HepG2 (cell line): ENCODE measurements around the gene NUTF2. TPM values are rescaled to one million over a fixed set of nuclear protein-coding genes. Genes with fewer than 3 reads are reported as not detected.
A peak's percentile ranks its signal among the peaks of the same experiment; 100 is the strongest.

ENCODE experiments used
- ATF6 ChIP-seq: sonication (generic); formaldehyde crosslinking; conservative IDR thresholded peaks from 2 replicates; pipeline ENCODE4 v1.4.0; 2020; ENCODE audit warnings: missing genetic modification reagents
- CBFB ChIP-seq: sonication (generic); formaldehyde crosslinking; IDR thresholded peaks from 2 replicates; pipeline ENCODE4 v1.4.0; 2020; ENCODE audit warnings: missing genetic modification reagents
- CENPT ChIP-seq: sonication (generic); formaldehyde crosslinking; IDR thresholded peaks from 2 replicates; pipeline ENCODE4 v1.8.0; 2022; ENCODE audit warnings: low read depth, mild to moderate bottlenecking, moderate library complexity, missing genetic modification reagents
- CREM ChIP-seq, 2 experiments: sonication (generic) in 1 of 2; formaldehyde crosslinking in 1 of 2; IDR thresholded peaks; 2 replicates each; pipeline versions ENCODE4 v1.4.0 to v1.6.1; 2016 to 2020; ENCODE audit warnings: antibody characterized with exemption in 1 of 2, mild to moderate bottlenecking in 1 of 2, missing genetic modification reagents in 1 of 2
- CTCF ChIP-seq: sonication (generic); formaldehyde crosslinking; IDR thresholded peaks from 2 replicates; pipeline ENCODE4 v1.5.0; 2020; ENCODE audit warnings: mild to moderate bottlenecking, missing genetic modification reagents, moderate library complexity
- ELF1 ChIP-seq: sonication (generic); formaldehyde crosslinking; IDR thresholded peaks from 2 replicates; pipeline ENCODE4 v1.4.0; 2020; ENCODE audit warnings: missing genetic modification reagents
- NONO ChIP-seq, 2 experiments: fragments of 450-650 bp in 1 of 2; sonication (generic) in 1 of 2; formaldehyde crosslinking in 1 of 2; IDR thresholded peaks in 1 of 2; conservative IDR thresholded peaks in 1 of 2; 2 replicates each; pipeline versions ENCODE4 v1.6.1 to v1.8.0; 2017 to 2022; ENCODE audit warnings: mild to moderate bottlenecking in 1 of 2, missing genetic modification reagents in 1 of 2, moderate library complexity in 1 of 2
- NR3C1 ChIP-seq: sonication (generic); formaldehyde crosslinking; IDR thresholded peaks from 2 replicates; pipeline ENCODE4 v1.4.0; 2020; ENCODE audit warnings: missing genetic modification reagents
- SSRP1 ChIP-seq: IDR thresholded peaks from 2 replicates; pipeline ENCODE4 v1.6.1; 2016; ENCODE audit warnings: control low read depth
- TGIF2 ChIP-seq: IDR thresholded peaks from 2 replicates; pipeline ENCODE4 v1.6.1; 2016; ENCODE audit warnings: control low read depth, missing compliant biosample characterization
- ZBTB33 ChIP-seq: sonication (generic); formaldehyde crosslinking; IDR thresholded peaks from 2 replicates; pipeline ENCODE4 v1.4.0; 2020; ENCODE audit warnings: missing genetic modification reagents
- ZIK1 ChIP-seq: sonication (generic); formaldehyde crosslinking; IDR thresholded peaks from 2 replicates; pipeline ENCODE4 v1.5.0; 2020; ENCODE audit warnings: mild to moderate bottlenecking, low read depth, missing genetic modification reagents, borderline replicate concordance
- ZNF205 ChIP-seq: IDR thresholded peaks from 2 replicates; pipeline ENCODE4 v1.6.1; 2018; ENCODE audit warnings: missing biosample characterization, missing genetic modification reagents
- ZNF550 ChIP-seq: sonication (generic); formaldehyde crosslinking; IDR thresholded peaks from 2 replicates; pipeline ENCODE4 v1.4.0; 2020; ENCODE audit warnings: mild to moderate bottlenecking, missing genetic modification reagents, borderline replicate concordance
- ZNF607 ChIP-seq: sonication (generic); formaldehyde crosslinking; IDR thresholded peaks from 2 replicates; pipeline ENCODE4 v1.5.1; 2020; ENCODE audit warnings: missing genetic modification reagents, mild to moderate bottlenecking, borderline replicate concordance
- ZNF747 ChIP-seq: sonication (generic); formaldehyde crosslinking; IDR thresholded peaks from 2 replicates; pipeline ENCODE4 v1.8.1; 2023; ENCODE audit warnings: missing genetic modification reagents, mild to moderate bottlenecking, borderline replicate concordance
- polyA plus RNA-seq, 8 experiments: library from polyadenylated mRNA; depleted of rRNA in 3 of 8; stranded (reverse) in 7 of 8; unstranded in 1 of 8; fragments of >200 nt; fragmentation: Illumina TruSeq in 4 of 8; extraction: Trizol in 4 of 8; gene quantifications; 2 replicates each; pipeline versions ENCODE4 v1.2.1 to v1.2.3, GENCODE V29; 2011 to 2016; ENCODE audit warnings: low read depth in 4 of 8, missing spikeins in 1 of 8, mixed read lengths in 1 of 8; ENCODE audit not compliant: insufficient read depth in 1 of 8
- total RNA-seq, 5 experiments: library from RNA; depleted of rRNA; stranded (reverse); fragments of >200 nt; fragmentation: Illumina TruSeq; extraction: Trizol; gene quantifications; 2 replicates each; pipeline ENCODE4 v1.2.3, GENCODE V29; 2016; ENCODE audit warnings: low read depth in 1 of 5
- TF ChIP-seq, protein P1 (sequence below): sonication (generic); formaldehyde crosslinking; IDR thresholded peaks from 2 replicates; pipeline ENCODE4 v1.5.1; 2020; ENCODE audit warnings: missing genetic modification reagents, mild to moderate bottlenecking, borderline replicate concordance
- TF ChIP-seq, protein P2 (sequence below): sonication (generic); formaldehyde crosslinking; IDR thresholded peaks from 2 replicates; pipeline ENCODE4 v1.4.0; 2020; ENCODE audit warnings: missing genetic modification reagents

Gene NUTF2
- total and polyA plus RNA-seq, 2 of the 13 experiments (the other 11 are each of a cell fraction or from before 2014, with no cell fraction given) = 168 to 214 TPM

- TF ChIP-seq CTCF (no peak; the same call in 1 of the 2 replicates), ZBTB33 (CRISPR knock-in tag) (peak; percentile 49), SSRP1 (CRISPR knock-in tag) (no peak; the same call in 1 of the 2 replicates), ZNF205 (peak; percentile 82), CREM (IDR thresholded peaks at IDR 0.05) (peak; percentile 88), CREM (CRISPR knock-in tag; IDR thresholded peaks at IDR 0.05) (no peak), NR3C1 (CRISPR knock-in tag) (no peak), TGIF2 (CRISPR knock-in tag) (peak; percentile 78), ZIK1 (peak; percentile 43; the same call in 1 of the 2 replicates), ZNF550 (CRISPR knock-in tag) (no peak), NONO (IDR thresholded peaks at IDR 0.05) (no peak), NONO (CRISPR knock-in tag; conservative IDR thresholded peaks at IDR 0.05) (peak; percentile 92), ELF1 (CRISPR knock-in tag) (peak; percentile 79), CBFB (CRISPR knock-in tag) (peak; percentile 94), ZNF747 (peak; percentile 33; the same call in 1 of the 2 replicates), ZNF607 (CRISPR knock-in tag) (peak; percentile 96), ATF6 (CRISPR knock-in tag) (0 out of 2 replicates have a peak, but pooled peaks have one; percentile 56), CENPT (peak; percentile 26; the same call in 1 of the 2 replicates)
- TF ChIP-seq, protein P1, sequence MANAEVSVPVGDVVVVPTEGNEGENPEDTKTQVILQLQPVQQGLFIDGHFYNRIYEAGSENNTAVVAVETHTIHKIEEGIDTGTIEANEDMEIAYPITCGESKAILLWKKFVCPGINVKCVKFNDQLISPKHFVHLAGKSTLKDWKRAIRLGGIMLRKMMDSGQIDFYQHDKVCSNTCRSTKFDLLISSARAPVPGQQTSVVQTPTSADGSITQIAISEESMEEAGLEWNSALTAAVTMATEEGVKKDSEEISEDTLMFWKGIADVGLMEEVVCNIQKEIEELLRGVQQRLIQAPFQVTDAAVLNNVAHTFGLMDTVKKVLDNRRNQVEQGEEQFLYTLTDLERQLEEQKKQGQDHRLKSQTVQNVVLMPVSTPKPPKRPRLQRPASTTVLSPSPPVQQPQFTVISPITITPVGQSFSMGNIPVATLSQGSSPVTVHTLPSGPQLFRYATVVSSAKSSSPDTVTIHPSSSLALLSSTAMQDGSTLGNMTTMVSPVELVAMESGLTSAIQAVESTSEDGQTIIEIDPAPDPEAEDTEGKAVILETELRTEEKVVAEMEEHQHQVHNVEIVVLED (CRISPR knock-in tag) = peak; percentile 81
- TF ChIP-seq, protein P2, sequence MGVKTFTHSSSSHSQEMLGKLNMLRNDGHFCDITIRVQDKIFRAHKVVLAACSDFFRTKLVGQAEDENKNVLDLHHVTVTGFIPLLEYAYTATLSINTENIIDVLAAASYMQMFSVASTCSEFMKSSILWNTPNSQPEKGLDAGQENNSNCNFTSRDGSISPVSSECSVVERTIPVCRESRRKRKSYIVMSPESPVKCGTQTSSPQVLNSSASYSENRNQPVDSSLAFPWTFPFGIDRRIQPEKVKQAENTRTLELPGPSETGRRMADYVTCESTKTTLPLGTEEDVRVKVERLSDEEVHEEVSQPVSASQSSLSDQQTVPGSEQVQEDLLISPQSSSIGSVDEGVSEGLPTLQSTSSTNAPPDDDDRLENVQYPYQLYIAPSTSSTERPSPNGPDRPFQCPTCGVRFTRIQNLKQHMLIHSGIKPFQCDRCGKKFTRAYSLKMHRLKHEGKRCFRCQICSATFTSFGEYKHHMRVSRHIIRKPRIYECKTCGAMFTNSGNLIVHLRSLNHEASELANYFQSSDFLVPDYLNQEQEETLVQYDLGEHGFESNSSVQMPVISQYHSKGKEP (CRISPR knock-in tag) = 0 out of 2 replicates have a peak, but pooled peaks have one; percentile 56
Observed at GRCh38 chr16:67833415-67834241, 13.1 kb upstream of the NUTF2 start (continued).
